Suppressor macrophage treated with lipopolysaccharide for 4 hours (primary cell): Measurements from ENCODE around the gene CADPS2.

Experiments used
- DNase-seq: peaks from one replicate; pipeline ENCODE4 v3.0.0-alpha.2; 2020

Gene CADPS2

DNA sequence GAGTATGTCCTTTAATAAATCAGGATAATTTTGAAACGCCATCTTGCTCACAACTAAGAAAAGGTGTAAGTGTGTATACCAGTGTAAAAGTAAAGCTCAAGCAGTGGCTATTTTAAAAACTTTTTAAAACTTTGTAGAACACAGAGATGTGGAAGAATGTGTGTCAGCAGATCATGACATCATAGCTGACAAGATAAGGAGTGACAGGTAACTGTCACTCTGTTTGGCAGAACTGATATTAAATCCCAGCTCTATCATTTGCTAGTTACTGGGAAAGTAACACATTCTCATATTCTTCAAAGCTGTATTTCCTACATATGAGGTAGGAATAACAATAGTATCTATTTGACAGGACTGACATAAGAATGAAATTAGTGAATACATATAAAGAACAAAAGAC is 119.7 kb downstream of the CADPS2 start:
- DNase-seq = no peak

DNA sequence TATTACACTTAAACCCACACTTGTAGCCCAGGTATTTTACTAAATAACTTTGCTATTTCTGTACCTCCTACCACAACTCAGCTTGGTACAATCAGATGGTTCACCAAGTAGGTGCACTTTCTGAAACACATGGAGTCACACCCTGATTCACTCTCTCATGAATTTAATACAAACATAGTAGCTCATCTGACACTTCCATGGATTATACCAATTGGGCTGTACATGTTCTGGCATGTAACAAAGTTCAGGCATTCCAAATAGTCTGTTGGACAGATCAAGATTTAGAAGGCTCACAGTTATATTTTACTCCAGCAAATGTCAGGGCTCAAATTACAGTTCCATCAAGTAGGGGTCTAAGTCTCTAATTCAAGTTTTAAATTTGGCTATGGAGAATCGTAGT is 121.4 kb downstream of the CADPS2 start:
- no peak for DNase-seq

- no peak for DNase-seq
Observed at GRCh38 chr7:122764020-122764419, 122.2 kb downstream of the CADPS2 start.

DNA sequence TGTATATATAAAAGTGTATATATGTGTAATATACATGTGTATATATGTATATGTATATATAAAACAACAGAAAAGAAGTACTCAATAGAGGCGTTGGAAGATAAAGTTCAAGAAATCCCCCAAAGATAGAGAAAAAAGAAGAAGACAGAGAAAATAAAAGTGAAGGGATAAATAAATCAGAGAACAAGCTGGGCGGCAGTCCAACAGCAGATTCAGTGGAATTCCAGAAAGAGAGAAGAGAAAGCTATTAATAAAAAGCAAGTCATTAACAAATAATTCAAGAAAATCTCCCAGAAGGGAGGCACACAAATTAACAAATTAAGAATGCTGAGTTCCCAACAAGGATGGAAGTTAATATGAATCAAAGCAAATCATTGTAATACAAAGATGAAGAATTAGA is 124.2 kb downstream of the CADPS2 start:
- DNase-seq = no peak

DNA sequence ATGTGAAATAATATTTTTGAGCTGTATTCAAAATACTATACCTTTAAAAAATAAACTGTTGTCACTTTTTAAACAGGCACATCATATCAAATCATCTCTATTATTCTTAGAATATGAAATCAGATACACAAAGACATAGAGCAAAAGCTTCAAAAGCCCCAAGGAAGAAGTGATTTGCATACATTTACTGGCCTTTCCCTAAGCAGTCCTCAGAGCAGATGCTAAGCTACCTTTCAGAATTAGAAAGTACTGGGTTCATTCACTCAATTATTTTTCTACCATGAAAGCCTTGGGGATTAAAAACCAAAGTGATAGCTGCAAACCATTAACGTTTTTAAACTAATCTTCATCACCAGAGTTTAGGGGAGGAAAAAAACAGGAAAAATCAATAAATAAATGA is 127.8 kb downstream of the CADPS2 start:
- no peak for DNase-seq

GRCh38 chr7:122756860-122757259 is 129.4 kb downstream of the CADPS2 start:
- no peak for DNase-seq

- no peak for DNase-seq
Observed at GRCh38 chr7:122755696-122756095, 130.6 kb downstream of the CADPS2 start.

DNA sequence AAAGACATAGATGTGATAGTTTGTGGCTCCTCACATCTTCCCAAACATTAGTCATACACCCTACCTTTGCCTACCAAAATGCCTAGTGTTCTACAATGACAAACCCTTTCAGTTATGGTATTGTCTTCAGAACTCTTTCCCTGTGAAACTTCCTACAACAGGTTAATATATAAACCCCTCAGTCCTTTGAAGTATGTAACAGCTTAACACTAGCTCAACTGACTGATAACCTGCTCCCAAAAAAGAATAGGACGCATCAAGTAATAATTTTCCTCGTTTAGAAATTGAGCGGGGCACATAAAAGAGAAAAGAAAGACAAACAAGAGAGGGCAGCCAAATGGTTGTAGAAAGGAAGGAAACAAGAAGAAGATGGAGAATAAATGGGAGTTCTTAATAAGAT is 133.7 kb downstream of the CADPS2 start:
- no peak for DNase-seq

DNA sequence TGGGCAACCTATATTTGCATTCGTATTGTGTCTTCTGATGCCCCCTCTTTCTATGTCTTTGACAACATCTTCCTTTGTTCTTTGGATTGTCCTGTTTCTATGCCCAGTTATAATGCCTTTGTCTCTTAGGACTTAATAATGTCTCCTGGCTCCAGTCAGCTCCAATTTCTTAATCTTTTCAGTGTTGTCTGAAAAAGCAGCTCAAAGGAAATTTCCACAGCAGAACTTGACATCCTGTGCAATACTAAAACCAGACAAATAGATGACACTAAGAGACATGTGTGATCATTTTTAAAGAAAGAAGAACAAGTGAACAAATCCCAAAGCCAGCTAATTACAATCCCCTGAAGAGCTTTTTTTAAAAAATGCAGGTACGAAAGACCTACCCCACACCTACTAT is 135.9 kb downstream of the CADPS2 start:
- no peak for DNase-seq

DNA sequence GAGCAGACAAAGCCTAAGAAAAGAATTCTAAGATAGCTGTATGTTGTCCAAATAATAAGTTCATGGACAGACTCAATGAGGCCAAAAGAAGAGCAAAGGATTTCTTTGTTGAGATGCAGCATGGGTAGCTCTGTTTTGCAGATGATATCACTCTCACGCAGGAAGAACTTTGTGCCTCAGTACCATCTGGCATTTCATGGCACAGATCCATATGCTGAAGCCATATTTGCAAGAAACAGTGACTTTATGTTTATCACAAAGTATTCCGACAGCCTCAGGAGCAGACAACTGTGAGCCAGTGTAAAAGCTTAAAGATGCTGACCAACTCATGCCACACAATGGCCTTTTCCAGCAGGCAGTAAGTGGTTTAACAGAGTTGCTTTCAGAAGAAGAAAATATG is 138.1 kb downstream of the CADPS2 start:
- no peak for DNase-seq

DNA sequence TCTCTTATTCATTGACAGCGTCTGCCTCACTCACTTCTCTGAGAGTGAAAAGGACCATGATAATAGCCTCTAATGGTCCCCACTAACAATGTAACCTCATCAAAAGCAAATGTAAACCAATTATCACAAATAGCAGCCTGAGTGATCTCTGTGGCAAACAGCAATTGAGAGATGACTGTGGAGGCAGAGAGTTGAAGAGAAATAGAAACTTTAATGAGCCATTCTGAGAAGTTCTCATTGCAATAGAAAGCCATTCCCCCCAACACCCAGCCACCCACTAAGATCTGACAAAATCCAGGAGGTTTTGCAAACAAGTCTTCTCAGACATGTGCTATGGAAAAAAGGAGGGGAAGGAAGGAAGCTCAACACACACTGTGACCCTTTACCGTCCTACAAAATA is 139.3 kb downstream of the CADPS2 start:
- DNase-seq = no peak

DNA sequence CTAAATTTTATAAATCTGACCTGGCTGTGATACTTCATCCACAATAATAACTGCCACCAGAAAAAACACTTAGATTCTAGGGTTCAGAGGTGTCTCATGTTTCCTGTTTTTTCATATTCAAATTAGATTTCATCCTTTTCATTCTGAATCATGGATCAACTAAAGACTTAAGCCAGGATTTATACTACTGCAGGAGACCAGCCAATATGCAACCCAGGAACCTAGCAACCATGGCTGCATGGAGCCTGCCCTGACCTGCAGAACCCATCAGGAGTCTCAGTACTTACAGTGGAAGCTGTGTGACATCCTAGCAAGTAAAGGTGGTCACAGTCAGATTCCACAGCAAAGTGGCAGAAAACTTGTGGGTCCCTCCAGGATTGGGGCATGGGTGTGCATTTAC is 143.0 kb downstream of the CADPS2 start:
- DNase-seq = no peak

DNA sequence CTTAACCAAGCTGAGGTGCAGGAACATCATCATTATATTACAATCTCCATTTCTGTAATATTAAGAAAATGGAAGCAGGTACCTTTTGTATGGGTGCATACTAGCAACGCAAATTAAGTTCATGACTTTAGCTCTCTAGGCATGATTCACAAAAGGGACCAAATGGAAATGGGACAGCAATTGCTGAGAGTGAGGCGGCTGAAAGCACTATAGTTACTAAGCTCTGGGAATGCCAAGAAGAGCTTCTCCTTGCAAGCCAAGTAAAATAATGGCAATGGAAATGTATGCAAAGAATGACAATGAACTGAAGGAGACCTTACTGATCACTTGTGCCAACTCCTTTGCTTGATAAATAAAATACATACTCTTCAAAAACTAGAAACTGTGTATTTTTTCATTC is 147.3 kb downstream of the CADPS2 start:
- DNase-seq = no peak

- no peak for DNase-seq
Observed at GRCh38 chr7:122736183-122736582, 150.1 kb downstream of the CADPS2 start.

GRCh38 chr7:122727759-122728158 is 158.5 kb downstream of the CADPS2 start:
- DNase-seq = no peak

DNA sequence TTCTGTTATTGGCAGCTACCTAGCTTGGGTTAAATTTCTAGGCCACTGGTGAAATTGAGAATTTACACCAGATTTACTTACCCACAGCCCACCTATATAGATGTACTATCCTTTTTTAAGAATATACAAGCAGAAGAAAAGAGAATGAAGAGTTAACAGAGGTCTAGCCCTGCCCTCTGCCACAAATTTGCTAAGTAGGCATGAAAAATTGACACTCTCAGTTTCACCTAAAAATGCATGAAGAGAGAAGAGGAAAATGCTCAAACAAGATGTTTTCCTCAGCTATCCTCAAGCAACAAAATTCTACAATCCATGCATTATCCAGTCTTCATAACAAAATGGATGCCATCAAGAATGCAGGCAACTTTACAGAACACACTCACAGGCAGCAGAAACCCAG is 158.9 kb downstream of the CADPS2 start:
- DNase-seq = no peak

DNA sequence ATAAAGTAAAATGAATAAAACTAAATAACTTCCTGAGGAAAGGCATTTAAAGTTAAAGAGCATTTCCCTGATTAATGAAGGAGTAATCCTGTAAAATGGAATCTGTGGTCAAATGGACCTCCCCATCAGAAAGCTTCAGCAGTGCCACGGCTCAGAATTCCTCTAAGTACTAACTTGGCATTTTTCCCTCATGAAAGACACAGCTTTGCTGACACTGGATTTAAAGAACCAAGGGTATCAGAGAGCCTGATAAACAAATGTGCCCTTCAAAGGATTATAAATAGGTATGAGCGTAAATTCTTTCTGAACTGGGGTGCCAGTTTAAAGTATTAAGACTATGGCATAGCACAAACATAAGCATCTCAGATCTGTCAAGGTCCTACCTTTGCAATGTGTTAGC is 159.4 kb downstream of the CADPS2 start:
- DNase-seq = no peak

DNA sequence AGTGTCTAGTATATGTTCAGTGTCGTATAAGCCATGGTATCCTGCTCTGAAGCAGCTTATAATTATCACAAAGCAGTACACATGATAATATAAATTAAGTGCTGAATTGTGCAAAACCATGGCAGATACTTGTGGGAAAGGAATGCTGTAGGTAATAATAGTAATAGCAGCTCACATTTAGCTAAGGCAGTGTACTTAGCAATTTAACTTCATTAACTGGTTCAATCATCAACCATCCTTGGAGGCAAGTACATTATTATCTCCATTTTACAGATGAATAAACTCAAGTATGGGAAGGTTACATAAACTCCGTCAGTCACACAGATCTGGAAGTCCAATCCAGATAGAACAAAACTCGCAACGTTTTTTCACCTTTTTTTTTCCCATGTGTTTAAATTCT is 161.9 kb downstream of the CADPS2 start:
- no peak for DNase-seq

DNA sequence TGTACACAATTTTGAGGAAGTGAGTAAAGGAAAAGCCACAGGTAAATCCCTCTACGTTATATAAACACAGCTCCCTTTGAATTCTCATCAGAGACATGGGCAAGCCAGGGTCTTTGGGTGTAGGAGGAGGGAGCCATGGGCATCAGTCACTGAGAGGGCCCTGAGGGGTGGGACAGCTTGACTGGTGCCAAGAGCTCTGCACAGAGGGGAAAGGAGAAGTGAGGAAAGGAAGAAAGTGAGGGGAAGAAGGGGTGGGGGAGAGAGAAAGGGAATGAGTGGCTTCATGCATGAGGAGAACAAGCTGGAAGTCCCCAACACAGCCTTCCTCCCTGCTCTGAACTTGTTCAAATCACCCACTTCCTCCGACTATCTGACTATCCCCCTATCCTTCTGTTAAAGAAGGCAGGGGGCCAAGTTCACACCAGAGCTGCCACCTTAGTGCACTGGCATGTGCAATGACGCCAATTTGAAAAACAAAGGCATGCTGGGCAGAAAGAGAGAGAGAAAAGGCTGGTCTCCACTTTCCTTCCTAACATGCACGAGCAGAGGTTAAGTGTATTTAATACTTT is 167.2 kb downstream of the CADPS2 start:
- DNase-seq = no peak

DNA sequence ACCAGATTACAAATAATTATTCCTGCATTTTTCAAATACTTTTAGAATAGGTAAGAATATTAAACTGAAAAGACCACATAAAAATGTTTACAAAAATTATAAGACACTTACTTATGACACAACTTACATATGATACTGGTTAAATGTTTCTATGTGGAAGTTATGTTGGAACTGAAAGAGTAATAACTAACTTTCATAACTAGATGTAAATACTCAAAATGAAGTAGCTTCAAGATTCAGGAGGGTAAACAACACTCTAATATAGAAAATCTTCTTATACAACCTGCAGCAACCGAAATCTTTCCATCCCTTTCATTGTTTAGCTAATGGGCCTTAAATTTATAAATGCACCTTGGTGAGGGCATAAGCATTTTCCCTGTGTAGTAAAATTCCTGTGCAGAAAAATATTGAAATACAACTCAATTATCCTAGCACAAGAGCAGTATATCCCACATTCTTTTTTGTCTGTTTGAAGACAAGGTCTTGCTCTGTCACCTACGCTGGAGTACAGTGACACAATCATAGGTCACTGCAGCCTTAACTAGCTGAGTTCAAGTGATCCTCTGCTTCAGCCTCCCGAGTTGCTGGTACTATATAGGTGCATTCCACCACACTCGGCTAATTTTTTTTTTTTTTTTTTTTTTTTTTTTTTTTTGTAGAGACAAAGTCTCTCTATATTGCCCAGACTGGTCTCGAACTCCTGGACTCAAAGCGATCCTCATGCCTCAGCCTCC is 168.7 kb downstream of the CADPS2 start:
- no peak for DNase-seq

- DNase-seq = no peak
Observed at GRCh38 chr7:122715183-122715582, 171.1 kb downstream of the CADPS2 start.

DNA sequence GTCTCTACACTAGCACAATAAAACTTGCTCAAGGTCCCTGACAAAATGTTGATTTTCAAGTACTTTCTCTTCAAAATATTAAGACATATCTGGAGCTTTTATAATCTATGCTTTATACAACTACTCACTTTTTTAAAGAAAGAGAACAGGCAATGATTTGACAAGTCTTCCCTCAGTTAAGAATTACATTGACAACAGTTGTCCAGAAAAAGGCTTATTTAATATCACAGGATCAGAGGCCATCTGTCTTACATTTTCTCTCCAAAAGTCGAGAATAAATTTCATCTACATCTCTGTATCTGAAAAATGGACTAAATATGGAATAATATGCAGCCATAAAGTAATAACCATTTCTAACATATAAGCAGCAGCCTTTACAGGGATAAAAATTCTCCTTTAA is 175.3 kb downstream of the CADPS2 start:
- DNase-seq = no peak

DNA sequence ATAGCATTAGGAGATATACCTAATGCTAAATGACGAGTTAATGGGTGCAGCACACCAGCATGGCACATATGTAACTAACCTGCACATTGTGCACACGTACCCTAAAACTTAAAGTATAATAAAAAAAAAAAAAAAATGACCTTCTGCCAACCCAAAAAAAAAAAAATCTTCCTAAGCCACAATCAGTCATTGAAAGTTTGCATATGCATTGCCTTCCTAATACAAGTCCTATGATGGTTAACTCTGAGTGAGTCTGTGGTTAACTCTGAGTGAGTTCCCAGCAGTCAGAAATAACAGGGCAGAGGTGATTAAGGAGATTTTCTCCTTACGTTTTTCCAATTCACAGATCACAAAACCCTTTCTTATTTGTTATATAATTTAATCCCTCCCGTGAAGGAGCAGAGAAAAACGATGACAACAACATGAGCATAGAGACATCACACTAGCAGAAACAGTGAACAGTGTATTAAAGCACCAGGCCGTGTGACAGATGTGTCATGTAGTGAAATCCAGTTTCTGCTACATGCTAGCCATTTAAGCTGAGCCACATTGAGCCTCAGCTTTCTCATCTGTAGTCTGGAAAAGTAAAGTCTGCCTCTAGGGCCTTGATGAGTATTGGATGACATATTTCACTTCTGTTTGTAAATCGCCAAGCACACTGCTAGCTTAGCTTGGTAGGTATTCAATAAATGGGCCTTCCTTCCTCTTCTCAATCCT is 176.2 kb downstream of the CADPS2 start:
- no peak for DNase-seq

DNA sequence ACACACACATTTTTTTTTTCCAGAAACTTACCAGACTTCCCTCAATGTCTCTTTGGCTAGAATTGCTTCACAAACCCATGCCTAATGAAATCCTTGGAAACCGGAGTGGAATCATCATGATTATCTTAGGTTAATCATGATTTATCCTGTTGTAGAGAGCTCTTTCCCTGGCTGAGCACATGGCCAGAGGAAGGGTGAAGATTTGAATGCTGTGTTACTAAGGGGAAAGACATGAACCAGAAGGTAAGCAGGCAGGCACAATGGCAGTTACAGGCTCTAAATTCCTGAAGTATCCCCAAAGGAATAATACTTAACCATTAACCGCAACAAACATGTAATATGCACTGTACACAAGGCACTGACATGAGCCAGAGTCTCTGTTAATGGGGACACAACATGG is 179.4 kb downstream of the CADPS2 start:
- DNase-seq = no peak
